CD8-positive, alpha-beta memory T cell (primary cell): ENCODE measurements around the gene RGS6. TPM values are rescaled to one million over a fixed set of nuclear protein-coding genes. Genes with fewer than 3 reads are reported as not detected.

Experiments
- CTCF ChIA-PET: fragments of 350-600 bp; sonication (Branson Sonifier 250); formaldehyde crosslinking; loops from one replicate; lab custom pipeline; 2021; ENCODE audit warnings: antibody characterized with exemption; lab: Charles Lee
- POLR2A ChIA-PET: fragments of 350-600 bp; sonication (Branson Sonifier 250); formaldehyde crosslinking; loops from one replicate; lab custom pipeline; 2021; ENCODE audit warnings: antibody characterized with exemption; lab: Charles Lee
- DNase-seq, 5 donors: peaks; one replicate each; pipeline versions ENCODE4 v3.0.0 to v3.0.0-alpha.2; 2020 to 2022; ENCODE audit warnings: mixed read lengths in 1 of 5
- H3K27ac ChIP-seq: one replicate; pipeline ENCODE4 v1.7.0; 2013; ENCODE audit warnings: low read depth, mild to moderate bottlenecking, low read length, moderate library complexity
- H3K27me3 ChIP-seq: 2 replicates; pipeline ENCODE4 v1.7.0; 2013; ENCODE audit warnings: low read length, mild to moderate bottlenecking; ENCODE audit not compliant: insufficient read depth, poor library complexity, severe bottlenecking
- H3K36me3 ChIP-seq: 2 replicates; pipeline ENCODE4 v1.7.0; 2013; ENCODE audit warnings: mild to moderate bottlenecking, low read length, moderate library complexity; ENCODE audit not compliant: insufficient read depth
- H3K4me1 ChIP-seq: 2 replicates; pipeline ENCODE4 v1.7.0; 2013; ENCODE audit warnings: mild to moderate bottlenecking, low read length, moderate library complexity; ENCODE audit not compliant: insufficient read depth
- H3K4me3 ChIP-seq: 2 replicates; pipeline ENCODE4 v1.7.0; 2013; ENCODE audit warnings: mild to moderate bottlenecking, low read length
- H3K9me3 ChIP-seq: 2 replicates; pipeline ENCODE4 v1.7.0; 2013; ENCODE audit warnings: mild to moderate bottlenecking, low read length
- H3K27ac Mint-ChIP-seq, 8 donors: one replicate each; pipeline ENCODE4 v1.8.0; 2020 to 2021; ENCODE audit warnings: mixed read lengths in 8 of 8, mild to moderate bottlenecking in 6 of 8, inconsistent platforms in 3 of 8, moderate library complexity in 3 of 8
- H3K27me3 Mint-ChIP-seq, 2 donors: one replicate each; pipeline ENCODE4 v1.8.0; 2020 to 2021; ENCODE audit warnings: mixed read lengths in 2 of 2, mild to moderate bottlenecking in 1 of 2, moderate library complexity in 1 of 2
- H3K36me3 Mint-ChIP-seq, 3 donors: one replicate each; pipeline ENCODE4 v1.8.0; 2020 to 2021; ENCODE audit warnings: mixed read lengths in 3 of 3, inconsistent platforms in 1 of 3, mild to moderate bottlenecking in 1 of 3
- H3K4me1 Mint-ChIP-seq, 3 donors: one replicate each; pipeline ENCODE4 v1.8.0; 2020 to 2021; ENCODE audit warnings: mixed read lengths in 3 of 3, inconsistent platforms in 1 of 3, mild to moderate bottlenecking in 1 of 3
- H3K4me3 Mint-ChIP-seq, 7 donors: one replicate each; pipeline ENCODE4 v1.8.0; 2020 to 2021; ENCODE audit warnings: mixed read lengths in 7 of 7, mild to moderate bottlenecking in 6 of 7, moderate library complexity in 4 of 7, inconsistent platforms in 2 of 7
- H3K9me3 Mint-ChIP-seq, 5 donors: one replicate each; pipeline ENCODE4 v1.8.0; 2020 to 2022; ENCODE audit warnings: mixed read lengths in 5 of 5, mild to moderate bottlenecking in 3 of 5, moderate library complexity in 2 of 5, inconsistent platforms in 1 of 5
- polyA plus RNA-seq: library from polyadenylated mRNA; unstranded; fragments of 300-500 nt; fragmentation: Illumina TruSeq; gene quantifications from one replicate; pipeline ENCODE4 v1.2.3, GENCODE V29; 2021
- total RNA-seq, 2 experiments: library from RNA; stranded (reverse); gene quantifications; one replicate each; pipeline ENCODE4 v1.2.3, GENCODE V29; 2021

Gene RGS6
- total and polyA plus RNA-seq, 3 experiments from 2014 or later, result 0.60 to 0.88 TPM; not detected in 1

GRCh38 chr14:72075649-72076334 is 143.6 kb downstream of the RGS6 start:
- Histone ChIP-seq H3K9me3 (no peaks in the 10 kb centered on the region), H3K4me3 (no peak overlapping the region), H3K27ac (no peak overlapping the region), H3K4me1 (no peaks in the 10 kb centered on the region), H3K36me3 (no peaks in the 10 kb centered on the region), H3K27me3 (no peaks in the 10 kb centered on the region)
- H3K9me3 Mint-ChIP-seq, result no peaks in the 10 kb centered on the region
- H3K27me3 Mint-ChIP-seq, result peaks cover 2 to 19% of the 10 kb centered on the region in 2 donors
- no peaks in the 10 kb centered on the region for H3K4me1 Mint-ChIP-seq
- no peak overlapping the region for H3K4me3 Mint-ChIP-seq
- no peak overlapping the region for H3K27ac Mint-ChIP-seq
- no peak for DNase-seq
- POLR2A ChIA-PET, result no interaction called here
- CTCF ChIA-PET, result no interaction called here
- H3K36me3 Mint-ChIP-seq, result no peaks in the 10 kb centered on the region

GRCh38 chr14:72081137-72081536 is 148.9 kb downstream of the RGS6 start:
- H3K27ac Mint-ChIP-seq, result no peak overlapping the region
- no peak overlapping the region for H3K27ac ChIP-seq
- no peak overlapping the region for H3K4me3 ChIP-seq
- ChIA-PET CTCF (no interaction called here), POLR2A (no interaction called here)
- no peaks in the 10 kb centered on the region for H3K4me1 ChIP-seq
- H3K36me3 Mint-ChIP-seq, result no peaks in the 10 kb centered on the region
- H3K27me3 Mint-ChIP-seq, result peaks cover 2 to 41% of the 10 kb centered on the region in 2 donors
- no peak overlapping the region for H3K4me3 Mint-ChIP-seq
- no peaks in the 10 kb centered on the region for H3K36me3 ChIP-seq
- peaks cover 0 to 2% (median 0%) of the 10 kb centered on the region in 5 donors for H3K9me3 Mint-ChIP-seq
- no peaks in the 10 kb centered on the region for H3K9me3 ChIP-seq
- DNase-seq, result no peak
- H3K27me3 ChIP-seq, result no peaks in the 10 kb centered on the region
- no peaks in the 10 kb centered on the region for H3K4me1 Mint-ChIP-seq

GRCh38 chr14:72084935-72085334 is 152.7 kb downstream of the RGS6 start:
- Histone ChIP-seq H3K9me3 (no peaks in the 10 kb centered on the region), H3K4me1 (no peaks in the 10 kb centered on the region), H3K27ac (no peak overlapping the region), H3K27me3 (no peaks in the 10 kb centered on the region), H3K4me3 (no peak overlapping the region), H3K36me3 (no peaks in the 10 kb centered on the region)
- H3K27me3 Mint-ChIP-seq, result peaks cover 0 to 40% of the 10 kb centered on the region in 2 donors
- H3K4me1 Mint-ChIP-seq, result no peaks in the 10 kb centered on the region
- no peak for DNase-seq
- CTCF ChIA-PET, result no interaction called here
- H3K9me3 Mint-ChIP-seq, result peaks cover 0 to 2% (median 0%) of the 10 kb centered on the region in 5 donors
- H3K27ac Mint-ChIP-seq, result no peak overlapping the region
- no peak overlapping the region for H3K4me3 Mint-ChIP-seq
- POLR2A ChIA-PET, result no interaction called here
- no peaks in the 10 kb centered on the region for H3K36me3 Mint-ChIP-seq

GRCh38 chr14:72089625-72090024 is 157.4 kb downstream of the RGS6 start:
- CTCF ChIA-PET, result no interaction called here
- Mint-ChIP-seq H3K27me3 (peaks cover 0 to 16% of the 10 kb centered on the region in 2 donors), H3K4me3 (no peak overlapping the region), H3K27ac (no peak overlapping the region), H3K4me1 (peaks cover 0 to 3% (median 0%) of the 10 kb centered on the region in 3 donors), H3K36me3 (no peaks in the 10 kb centered on the region), H3K9me3 (peaks cover 0 to 2% (median 0%) of the 10 kb centered on the region in 5 donors)
- no peaks in the 10 kb centered on the region for H3K9me3 ChIP-seq
- POLR2A ChIA-PET, result no interaction called here
- H3K27ac ChIP-seq, result no peak overlapping the region
- H3K4me3 ChIP-seq, result no peak overlapping the region
- no peaks in the 10 kb centered on the region for H3K27me3 ChIP-seq
- H3K4me1 ChIP-seq, result no peaks in the 10 kb centered on the region
- no peaks in the 10 kb centered on the region for H3K36me3 ChIP-seq
- no peak for DNase-seq

GRCh38 chr14:72094844-72095582 is 162.8 kb downstream of the RGS6 start:
- H3K4me1 Mint-ChIP-seq, result peaks cover 2 to 15% (median 9%) of the 10 kb centered on the region in 3 donors
- peak overlapping the region in 1 of 8 donors; percentile 1 for H3K27ac Mint-ChIP-seq
- H3K27me3 ChIP-seq, result no peaks in the 10 kb centered on the region
- H3K27me3 Mint-ChIP-seq, result peaks cover 18 to 23% of the 10 kb centered on the region in 2 donors
- H3K4me3 ChIP-seq, result no peak overlapping the region
- peak overlapping the region in 1 of 7 donors; percentile 6 for H3K4me3 Mint-ChIP-seq
- no peaks in the 10 kb centered on the region for H3K36me3 ChIP-seq
- no peaks in the 10 kb centered on the region for H3K9me3 ChIP-seq
- H3K36me3 Mint-ChIP-seq, result no peaks in the 10 kb centered on the region
- H3K27ac ChIP-seq, result no peak overlapping the region
- ChIA-PET POLR2A (no interaction called here), CTCF (no interaction called here)
- H3K4me1 ChIP-seq, result no peaks in the 10 kb centered on the region
- H3K9me3 Mint-ChIP-seq, result peaks cover 0 to 2% (median 0%) of the 10 kb centered on the region in 5 donors
- DNase-seq, result no peak

GRCh38 chr14:72097173-72097783 is 165.0 kb downstream of the RGS6 start:
- Mint-ChIP-seq H3K36me3 (no peaks in the 10 kb centered on the region), H3K27ac (peak overlapping the region in 2 of 8 donors; percentile 61 to 70), H3K4me1 (peaks cover 2 to 15% (median 9%) of the 10 kb centered on the region in 3 donors), H3K27me3 (peaks cover 16 to 24% of the 10 kb centered on the region in 2 donors), H3K4me3 (no peak overlapping the region), H3K9me3 (peaks cover 0 to 2% (median 0%) of the 10 kb centered on the region in 5 donors)
- Histone ChIP-seq H3K4me1 (no peaks in the 10 kb centered on the region), H3K27me3 (no peaks in the 10 kb centered on the region), H3K4me3 (no peak overlapping the region), H3K9me3 (no peaks in the 10 kb centered on the region), H3K36me3 (no peaks in the 10 kb centered on the region), H3K27ac (no peak overlapping the region)
- CTCF ChIA-PET, result no interaction called here
- POLR2A ChIA-PET, result no interaction called here
- no peak for DNase-seq

- no peak overlapping the region for H3K27ac ChIP-seq
- ChIA-PET POLR2A (no interaction called here), CTCF (no interaction called here)
- H3K27ac Mint-ChIP-seq, result no peak overlapping the region
- peaks cover 0 to 2% (median 0%) of the 10 kb centered on the region in 5 donors for H3K9me3 Mint-ChIP-seq
- H3K36me3 Mint-ChIP-seq, result no peaks in the 10 kb centered on the region
- no peak overlapping the region for H3K4me3 ChIP-seq
- no peaks in the 10 kb centered on the region for H3K4me1 ChIP-seq
- H3K4me3 Mint-ChIP-seq, result no peak overlapping the region
- H3K27me3 ChIP-seq, result no peaks in the 10 kb centered on the region
- no peak for DNase-seq
- peaks cover 2 to 15% (median 9%) of the 10 kb centered on the region in 3 donors for H3K4me1 Mint-ChIP-seq
- H3K27me3 Mint-ChIP-seq, result peaks cover 19 to 24% of the 10 kb centered on the region in 2 donors
- H3K9me3 ChIP-seq, result no peaks in the 10 kb centered on the region
- H3K36me3 ChIP-seq, result no peaks in the 10 kb centered on the region
These were observed 166.0 kb downstream of the RGS6 start for GRCh38 chr14:72098210-72098609.

- Histone ChIP-seq H3K27ac (no peak overlapping the region), H3K4me1 (no peaks in the 10 kb centered on the region), H3K9me3 (no peaks in the 10 kb centered on the region), H3K27me3 (no peaks in the 10 kb centered on the region), H3K4me3 (no peak overlapping the region), H3K36me3 (no peaks in the 10 kb centered on the region)
- H3K27me3 Mint-ChIP-seq, result peaks cover 18 to 24% of the 10 kb centered on the region in 2 donors
- peaks cover 2 to 12% (median 9%) of the 10 kb centered on the region in 3 donors for H3K4me1 Mint-ChIP-seq
- ChIA-PET POLR2A (no interaction called here), CTCF (no interaction called here)
- no peak for DNase-seq
- no peak overlapping the region for H3K4me3 Mint-ChIP-seq
- peaks cover 0 to 2% (median 0%) of the 10 kb centered on the region in 5 donors for H3K9me3 Mint-ChIP-seq
- no peaks in the 10 kb centered on the region for H3K36me3 Mint-ChIP-seq
- H3K27ac Mint-ChIP-seq, result no peak overlapping the region
These were observed 167.3 kb downstream of the RGS6 start for GRCh38 chr14:72099566-72099965.
